Epithelial cell of proximal tubule (primary cell): ENCODE measurements around the gene CCDC127. TPM values are rescaled to one million over a fixed set of nuclear protein-coding genes. Genes with fewer than 3 reads are reported as not detected.
A peak's percentile ranks its signal among the peaks of the same experiment; 100 is the strongest.

ENCODE experiments used
- DNase-seq: peaks from one replicate; pipeline ENCODE4 v3.0.0-alpha.2; 2011; ENCODE audit warnings: low read depth
- H3K4me3 ChIP-seq: 2 replicates; pipeline ENCODE4 v1.5.1; 2011; ENCODE audit warnings: low read depth, mild to moderate bottlenecking, low read length
- CTCF ChIP-seq: conservative IDR thresholded peaks from 2 replicates; pipeline ENCODE4 v1.5.1; 2012; ENCODE audit warnings: low read depth, mild to moderate bottlenecking, low read length
- total RNA-seq: library from RNA; depleted of rRNA; stranded (reverse); fragments of >200 nt; gene quantifications from 2 replicates; pipeline ENCODE4 v1.2.3, GENCODE V29; 2015

The CCDC127 gene
- total RNA-seq, 1 donor from 2014 or later, result 4.5 TPM

- TF ChIP-seq CTCF, result no peak
- peak overlapping the region; percentile 36 for H3K4me3 ChIP-seq
- DNase-seq, result no peak
Observed at GRCh38 chr5:187617-188451, 30.1 kb downstream of the CCDC127 start.

GRCh38 chr5:187042-187431 is 30.9 kb downstream of the CCDC127 start:
- DNase-seq, result no peak
- no peak for TF ChIP-seq CTCF
- H3K4me3 ChIP-seq, result no peak overlapping the region

GRCh38 chr5:186091-187041 is 31.6 kb downstream of the CCDC127 start:
- DNase-seq, result no peak
- no peak for TF ChIP-seq CTCF
- no peak overlapping the region for H3K4me3 ChIP-seq

- no peak for DNase-seq
- TF ChIP-seq CTCF, result no peak
- no peak overlapping the region for H3K4me3 ChIP-seq
Observed at GRCh38 chr5:185095-186070, 32.6 kb downstream of the CCDC127 start.

- no peak for DNase-seq
- TF ChIP-seq CTCF, result no peak
- no peak overlapping the region for H3K4me3 ChIP-seq
Observed at GRCh38 chr5:184471-184870, 33.5 kb downstream of the CCDC127 start.

GRCh38 chr5:182126-182525 is 35.8 kb downstream of the CCDC127 start:
- H3K4me3 ChIP-seq, result no peak overlapping the region
- no peak for TF ChIP-seq CTCF
- DNase-seq, result no peak
